WTC11 (cell line): Measurements from ENCODE around the gene BUD13. TPM values are rescaled to one million over a fixed set of nuclear protein-coding genes. Genes with fewer than 3 reads are reported as not detected.

Source experiments
- ATAC-seq: fragments of 200-7000 bp; cut with Tn5 transposase; 2 replicates; pipeline ENCODE4 v1.10.0; 2021; ENCODE audit warnings: mild to moderate bottlenecking, moderate library complexity
- CTCF ChIA-PET: fragments of 300-600 bp; sonication (Branson Sonifier 250); formaldehyde crosslinking; loops from one replicate; lab custom pipeline; 2021; ENCODE audit warnings: antibody characterized with exemption; lab: Charles Lee
- POLR2A ChIA-PET: fragments of 350-600 bp; sonication (Branson Sonifier 250); formaldehyde crosslinking; loops from one replicate; lab custom pipeline; 2021; ENCODE audit warnings: antibody characterized with exemption; lab: Charles Lee
- DNase-seq: peaks from one replicate; pipeline ENCODE4 v3.0.0; 2021; ENCODE audit warnings: low spot score
- H3K27ac Mint-ChIP-seq: 2 replicates; pipeline ENCODE4 v1.8.0; 2021; ENCODE audit warnings: mixed read lengths
- H3K27me3 Mint-ChIP-seq: 2 replicates; pipeline ENCODE4 v1.8.0; 2021; ENCODE audit warnings: low read depth, mild to moderate bottlenecking, moderate library complexity, mixed read lengths
- H3K36me3 Mint-ChIP-seq: 2 replicates; pipeline ENCODE4 v1.8.0; 2021; ENCODE audit warnings: mixed read lengths
- H3K4me1 Mint-ChIP-seq: 2 replicates; pipeline ENCODE4 v1.8.0; 2022; ENCODE audit warnings: mixed read lengths
- H3K4me3 Mint-ChIP-seq: 2 replicates; pipeline ENCODE4 v1.8.0; 2021; ENCODE audit warnings: mild to moderate bottlenecking, moderate library complexity, mixed read lengths
- H3K9me3 Mint-ChIP-seq: 2 replicates; pipeline ENCODE4 v1.8.0; 2021; ENCODE audit warnings: mixed read lengths
- ATF1 ChIP-seq: sonication (generic); formaldehyde crosslinking; IDR thresholded peaks from 2 replicates; pipeline ENCODE4 v1.8.1; 2023; ENCODE audit warnings: mild to moderate bottlenecking, moderate library complexity, missing genetic modification reagents
- ATF6 ChIP-seq: sonication (generic); formaldehyde crosslinking; IDR thresholded peaks from 2 replicates; pipeline ENCODE4 v1.8.1; 2023; ENCODE audit warnings: mild to moderate bottlenecking, missing genetic modification reagents
- CREB1 ChIP-seq: sonication (generic); formaldehyde crosslinking; IDR thresholded peaks from 2 replicates; pipeline ENCODE4 v1.8.0; 2023; ENCODE audit warnings: mild to moderate bottlenecking, missing genetic modification reagents
- CREM ChIP-seq: sonication (generic); formaldehyde crosslinking; IDR thresholded peaks from 2 replicates; pipeline ENCODE4 v1.8.1; 2022; ENCODE audit warnings: mild to moderate bottlenecking, missing genetic modification reagents, moderate library complexity
- FOXJ3 ChIP-seq: sonication (generic); formaldehyde crosslinking; IDR thresholded peaks from 2 replicates; pipeline ENCODE4 v1.9.0; 2021; ENCODE audit warnings: missing genetic modification reagents, mild to moderate bottlenecking, borderline replicate concordance
- FOXP1 ChIP-seq: sonication (generic); formaldehyde crosslinking; IDR thresholded peaks from 2 replicates; pipeline ENCODE4 v1.8.0; 2022; ENCODE audit warnings: missing genetic modification reagents, mild to moderate bottlenecking, moderate library complexity, borderline replicate concordance
- JAZF1 ChIP-seq: fragments of 250-450 bp; sonication (Bioruptor Pico); IDR thresholded peaks from 2 replicates; pipeline ENCODE4 v1.9.0; 2021; ENCODE audit warnings: moderate library complexity, mild to moderate bottlenecking, inconsistent platforms
- NFATC4 ChIP-seq: fragments of 250-450 bp; sonication (Bioruptor Pico); IDR thresholded peaks from 2 replicates; pipeline ENCODE4 v1.9.0; 2021; ENCODE audit warnings: mild to moderate bottlenecking
- NFE2L1 ChIP-seq: sonication (generic); formaldehyde crosslinking; IDR thresholded peaks from 2 replicates; pipeline ENCODE4 v1.8.1; 2023; ENCODE audit warnings: missing genetic modification reagents
- NFYB ChIP-seq: sonication (generic); formaldehyde crosslinking; conservative IDR thresholded peaks from 2 replicates; pipeline ENCODE4 v1.8.0; 2022; ENCODE audit warnings: low read depth, missing genetic modification reagents
- NR3C1 ChIP-seq: sonication (generic); formaldehyde crosslinking; conservative IDR thresholded peaks from 2 replicates; pipeline ENCODE4 v1.8.1; 2023; ENCODE audit warnings: low read depth, mild to moderate bottlenecking, missing genetic modification reagents
- TEAD4 ChIP-seq: sonication (generic); formaldehyde crosslinking; IDR thresholded peaks from 2 replicates; pipeline ENCODE4 v1.8.0; 2022; ENCODE audit warnings: mild to moderate bottlenecking, missing genetic modification reagents
- USF1 ChIP-seq: sonication (generic); formaldehyde crosslinking; IDR thresholded peaks from 2 replicates; pipeline ENCODE4 v1.8.0; 2022; ENCODE audit warnings: mild to moderate bottlenecking, missing genetic modification reagents
- ZNF138 ChIP-seq: sonication (generic); formaldehyde crosslinking; conservative IDR thresholded peaks from 2 replicates; pipeline ENCODE4 v1.8.1; 2022; ENCODE audit warnings: mild to moderate bottlenecking, moderate library complexity, missing genetic modification reagents
- ZNF232 ChIP-seq: sonication (generic); formaldehyde crosslinking; IDR thresholded peaks from 2 replicates; pipeline ENCODE4 v1.8.0; 2022; ENCODE audit warnings: mild to moderate bottlenecking, missing genetic modification reagents
- ZNF263 ChIP-seq: sonication (generic); formaldehyde crosslinking; IDR thresholded peaks from 2 replicates; pipeline ENCODE4 v1.8.1; 2022; ENCODE audit warnings: low read depth, mild to moderate bottlenecking, moderate library complexity, missing genetic modification reagents
- ZNF317 ChIP-seq: sonication (generic); formaldehyde crosslinking; IDR thresholded peaks from 2 replicates; pipeline ENCODE4 v1.8.1; 2023; ENCODE audit warnings: low read depth, mild to moderate bottlenecking, moderate library complexity, missing genetic modification reagents, borderline replicate concordance
- ZNF396 ChIP-seq: fragments of 250-450 bp; sonication (Bioruptor Pico); IDR thresholded peaks from 2 replicates; pipeline ENCODE4 v1.8.0; 2021; ENCODE audit warnings: mild to moderate bottlenecking, moderate library complexity, borderline replicate concordance
- ZNF512 ChIP-seq: sonication (generic); formaldehyde crosslinking; IDR thresholded peaks from 2 replicates; pipeline ENCODE4 v1.8.1; 2022; ENCODE audit warnings: missing genetic modification reagents, borderline replicate concordance
- total RNA-seq: library from RNA; stranded (reverse); gene quantifications from 3 replicates; pipeline ENCODE4 v1.2.3, GENCODE V29; 2021
- TF ChIP-seq, protein P1 (sequence below): sonication (generic); formaldehyde crosslinking; IDR thresholded peaks from 2 replicates; pipeline ENCODE4 v1.8.1; 2023; ENCODE audit warnings: mild to moderate bottlenecking, missing genetic modification reagents
- TF ChIP-seq, protein P2 (sequence below): fragments of 250-450 bp; sonication (Bioruptor Pico); IDR thresholded peaks from 2 replicates; pipeline ENCODE4 v1.9.0; 2021; ENCODE audit warnings: mild to moderate bottlenecking

BUD13 gene
- total RNA-seq, 1 experiment from 2014 or later: 20.7 TPM

GRCh38 chr11:116773203-116774097 lies 663 bp upstream of the BUD13 start (continued):
- TF ChIP-seq TEAD4 (no peak), ATF6 (CRISPR knock-in tag) (no peak), ZNF396 (CRISPR knock-in tag) (no peak), CREB1 (no peak), NFYB (CRISPR knock-in tag) (no peak), ZNF317 (CRISPR knock-in tag) (no peak)

DNA sequence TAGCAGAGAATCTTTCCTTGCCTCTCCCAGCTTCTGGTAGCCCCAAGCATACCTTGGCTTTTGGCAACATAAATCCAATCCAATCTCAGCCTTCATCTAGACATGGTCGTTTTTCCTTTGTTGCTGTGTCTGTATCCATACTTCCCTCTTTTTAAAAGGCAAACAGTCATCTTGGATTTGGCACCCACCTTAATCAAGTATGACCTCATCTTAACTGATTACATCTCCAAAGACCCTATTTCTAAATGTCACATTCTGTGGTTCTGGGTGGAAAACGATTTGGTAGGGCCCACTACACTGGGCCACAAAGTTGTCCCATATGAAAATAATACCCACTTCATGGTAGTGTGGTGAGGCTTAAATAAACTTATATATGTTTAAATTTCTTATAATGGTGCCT lies 852 bp downstream of the BUD13 start:
- ChIA-PET POLR2A (no interaction called here), CTCF (interaction anchor here (1.2 to 1.7 kb wide), 2 partner anchors 29 to 64 kb away, joined by 4 to 8 read pairs; no protein-coding TSS in a partner anchor)
- DNase-seq (no peak), ATAC-seq (no peak)
- H3K36me3 Mint-ChIP-seq: peaks cover 22% of the 10 kb centered on the region
- TF ChIP-seq FOXJ3 (no peak), ATF1 (CRISPR knock-in tag) (no peak), ZNF232 (no peak), ZNF138 (CRISPR knock-in tag) (no peak), NR3C1 (CRISPR knock-in tag) (no peak), CREM (CRISPR knock-in tag) (no peak), FOXP1 (CRISPR knock-in tag) (no peak), ATF6 (CRISPR knock-in tag) (no peak), NFATC4 (CRISPR knock-in tag) (no peak), TEAD4 (no peak), ZNF512 (CRISPR knock-in tag) (no peak), USF1 (no peak), ZNF263 (CRISPR knock-in tag) (no peak), NFE2L1 (CRISPR knock-in tag) (no peak), JAZF1 (no peak)
- TF ChIP-seq, protein P1, sequence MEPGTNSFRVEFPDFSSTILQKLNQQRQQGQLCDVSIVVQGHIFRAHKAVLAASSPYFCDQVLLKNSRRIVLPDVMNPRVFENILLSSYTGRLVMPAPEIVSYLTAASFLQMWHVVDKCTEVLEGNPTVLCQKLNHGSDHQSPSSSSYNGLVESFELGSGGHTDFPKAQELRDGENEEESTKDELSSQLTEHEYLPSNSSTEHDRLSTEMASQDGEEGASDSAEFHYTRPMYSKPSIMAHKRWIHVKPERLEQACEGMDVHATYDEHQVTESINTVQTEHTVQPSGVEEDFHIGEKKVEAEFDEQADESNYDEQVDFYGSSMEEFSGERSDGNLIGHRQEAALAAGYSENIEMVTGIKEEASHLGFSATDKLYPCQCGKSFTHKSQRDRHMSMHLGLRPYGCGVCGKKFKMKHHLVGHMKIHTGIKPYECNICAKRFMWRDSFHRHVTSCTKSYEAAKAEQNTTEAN (CRISPR knock-in tag): no peak
- TF ChIP-seq, protein P2, sequence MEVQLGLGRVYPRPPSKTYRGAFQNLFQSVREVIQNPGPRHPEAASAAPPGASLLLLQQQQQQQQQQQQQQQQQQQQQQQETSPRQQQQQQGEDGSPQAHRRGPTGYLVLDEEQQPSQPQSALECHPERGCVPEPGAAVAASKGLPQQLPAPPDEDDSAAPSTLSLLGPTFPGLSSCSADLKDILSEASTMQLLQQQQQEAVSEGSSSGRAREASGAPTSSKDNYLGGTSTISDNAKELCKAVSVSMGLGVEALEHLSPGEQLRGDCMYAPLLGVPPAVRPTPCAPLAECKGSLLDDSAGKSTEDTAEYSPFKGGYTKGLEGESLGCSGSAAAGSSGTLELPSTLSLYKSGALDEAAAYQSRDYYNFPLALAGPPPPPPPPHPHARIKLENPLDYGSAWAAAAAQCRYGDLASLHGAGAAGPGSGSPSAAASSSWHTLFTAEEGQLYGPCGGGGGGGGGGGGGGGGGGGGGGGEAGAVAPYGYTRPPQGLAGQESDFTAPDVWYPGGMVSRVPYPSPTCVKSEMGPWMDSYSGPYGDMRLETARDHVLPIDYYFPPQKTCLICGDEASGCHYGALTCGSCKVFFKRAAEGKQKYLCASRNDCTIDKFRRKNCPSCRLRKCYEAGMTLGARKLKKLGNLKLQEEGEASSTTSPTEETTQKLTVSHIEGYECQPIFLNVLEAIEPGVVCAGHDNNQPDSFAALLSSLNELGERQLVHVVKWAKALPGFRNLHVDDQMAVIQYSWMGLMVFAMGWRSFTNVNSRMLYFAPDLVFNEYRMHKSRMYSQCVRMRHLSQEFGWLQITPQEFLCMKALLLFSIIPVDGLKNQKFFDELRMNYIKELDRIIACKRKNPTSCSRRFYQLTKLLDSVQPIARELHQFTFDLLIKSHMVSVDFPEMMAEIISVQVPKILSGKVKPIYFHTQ (CRISPR knock-in tag): no peak
- peak overlapping the region; percentile 95 for H3K4me3 Mint-ChIP-seq
- H3K27me3 Mint-ChIP-seq: no peaks in the 10 kb centered on the region
- peaks cover 22% of the 10 kb centered on the region for H3K4me1 Mint-ChIP-seq
- H3K9me3 Mint-ChIP-seq: no peaks in the 10 kb centered on the region
- peak overlapping the region; percentile 95 for H3K27ac Mint-ChIP-seq
